Fibroblast of mammary gland (primary cell): ENCODE results near the gene RAB29.

Experiments
- DNase-seq: peaks from one replicate; pipeline ENCODE4 v3.0.0-alpha.2; 2010; ENCODE audit warnings: low read depth
- H3K4me3 ChIP-seq: 2 replicates; pipeline ENCODE4 v1.5.1; 2011; ENCODE audit warnings: low read depth, mild to moderate bottlenecking, low read length, moderate library complexity; ENCODE audit not compliant: control insufficient read depth
- CTCF ChIP-seq: conservative IDR thresholded peaks from 2 replicates; pipeline ENCODE4 v1.5.1; 2011; ENCODE audit warnings: low read depth, low read length, inconsistent platforms; ENCODE audit not compliant: control insufficient read depth, insufficient read depth

Gene RAB29

GRCh38 chr1:205805082-205805711 lies 29.9 kb upstream of the RAB29 start:
- TF ChIP-seq CTCF: no peak
- H3K4me3 ChIP-seq: no peak overlapping the region
- no peak for DNase-seq

- DNase-seq: no peak
- no peak overlapping the region for H3K4me3 ChIP-seq
- TF ChIP-seq CTCF: no peak
Observed at GRCh38 chr1:205804605-205805004, 29.3 kb upstream of the RAB29 start.

- no peak for TF ChIP-seq CTCF
- H3K4me3 ChIP-seq: no peak overlapping the region
- DNase-seq: no peak
Observed at GRCh38 chr1:205803986-205804385, 28.7 kb upstream of the RAB29 start.

GRCh38 chr1:205802060-205802459 lies 26.8 kb upstream of the RAB29 start:
- DNase-seq: no peak
- TF ChIP-seq CTCF: no peak
- no peak overlapping the region for H3K4me3 ChIP-seq

- no peak for DNase-seq
- TF ChIP-seq CTCF: no peak
- H3K4me3 ChIP-seq: no peak overlapping the region
Observed at GRCh38 chr1:205800981-205801703, 25.9 kb upstream of the RAB29 start.

- no peak overlapping the region for H3K4me3 ChIP-seq
- TF ChIP-seq CTCF: no peak
- DNase-seq: no peak
Observed at GRCh38 chr1:205800427-205800826, 25.1 kb upstream of the RAB29 start.
